ENCODE data around the gene RGSL1. TPM values are rescaled to one million over a fixed set of nuclear protein-coding genes. Genes with fewer than 3 reads are reported as not detected.

Gene RGSL1
- total and polyA plus RNA-seq, 2 of the 8 experiments (the other 6 are each of a cell fraction or from before 2014, with no cell fraction given), result not detected

- TF ChIP-seq KDM4A (IDR thresholded peaks at IDR 0.05; ENCODE audit: low read depth, low read length, severe bottlenecking) (no peak), CREB1 (IDR thresholded peaks at IDR 0.05) (no peak), CBX8 (IDR thresholded peaks at IDR 0.05; ENCODE audit: borderline replicate concordance, low read depth, low read length) (no peak), ATF2 (IDR thresholded peaks at IDR 0.05; ENCODE audit: low read length) (no peak)
Observed at GRCh38 chr1:182567629-182568028, 117.7 kb downstream of the RGSL1 start (continued).

All from H1 (cell line).